MM.1S (cell line): ENCODE results near the gene SARS1.

ENCODE experiments used
- EZH2 ChIP-seq: fragments of 300-600 bp; sonication (generic); optimal IDR thresholded peaks from 2 replicates; pipeline ENCODE3; 2017; ENCODE audit warnings: low read depth, mild to moderate bottlenecking, antibody characterized with exemption, low read length, mixed read lengths
- TF ChIP-seq, protein P1 (sequence below): fragments of 300-600 bp; sonication (generic); IDR thresholded peaks from 2 replicates; pipeline ENCODE4 v1.5.1; 2016; ENCODE audit warnings: antibody characterized with exemption, low read length, mixed read lengths

DNA sequence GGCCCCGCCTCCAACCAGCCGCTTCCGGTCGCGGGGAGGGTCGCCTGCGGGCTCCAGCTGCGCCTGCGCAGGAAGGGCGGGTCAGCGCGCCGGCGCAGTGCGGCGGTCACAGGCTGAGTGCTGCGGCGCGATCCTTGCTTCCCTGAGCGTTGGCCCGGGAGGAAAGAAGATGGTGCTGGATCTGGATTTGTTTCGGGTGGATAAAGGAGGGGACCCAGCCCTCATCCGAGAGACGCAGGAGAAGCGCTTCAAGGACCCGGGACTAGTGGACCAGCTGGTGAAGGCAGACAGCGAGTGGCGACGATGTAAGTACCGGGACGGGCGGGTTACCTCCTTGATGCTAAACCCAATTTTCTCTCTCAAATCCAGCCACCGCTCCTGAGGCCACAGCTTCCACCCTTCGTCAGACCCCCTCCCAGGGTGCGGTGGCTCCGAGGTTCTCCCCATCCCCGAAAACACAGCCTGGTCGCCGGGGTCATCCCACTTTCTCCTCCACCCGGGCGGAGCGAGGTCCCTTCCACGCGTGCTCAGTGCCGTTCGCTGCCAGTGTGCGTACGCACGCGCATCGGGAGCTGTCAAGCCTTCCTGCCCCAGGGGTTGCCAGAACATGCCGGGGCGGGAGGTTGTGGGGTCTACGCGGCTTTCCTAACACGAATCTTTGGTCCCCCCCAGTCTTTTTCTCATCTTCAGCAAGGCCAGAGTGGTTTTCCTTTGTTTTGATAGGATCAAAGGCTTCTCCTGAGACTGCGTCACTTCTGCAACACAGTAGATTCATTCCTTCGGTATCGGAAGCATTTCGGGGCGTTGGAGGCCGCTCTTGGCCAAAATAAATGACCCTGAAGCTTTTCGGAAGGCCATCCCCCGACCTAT, at the start of gene SARS1:
- TF ChIP-seq, protein P1, sequence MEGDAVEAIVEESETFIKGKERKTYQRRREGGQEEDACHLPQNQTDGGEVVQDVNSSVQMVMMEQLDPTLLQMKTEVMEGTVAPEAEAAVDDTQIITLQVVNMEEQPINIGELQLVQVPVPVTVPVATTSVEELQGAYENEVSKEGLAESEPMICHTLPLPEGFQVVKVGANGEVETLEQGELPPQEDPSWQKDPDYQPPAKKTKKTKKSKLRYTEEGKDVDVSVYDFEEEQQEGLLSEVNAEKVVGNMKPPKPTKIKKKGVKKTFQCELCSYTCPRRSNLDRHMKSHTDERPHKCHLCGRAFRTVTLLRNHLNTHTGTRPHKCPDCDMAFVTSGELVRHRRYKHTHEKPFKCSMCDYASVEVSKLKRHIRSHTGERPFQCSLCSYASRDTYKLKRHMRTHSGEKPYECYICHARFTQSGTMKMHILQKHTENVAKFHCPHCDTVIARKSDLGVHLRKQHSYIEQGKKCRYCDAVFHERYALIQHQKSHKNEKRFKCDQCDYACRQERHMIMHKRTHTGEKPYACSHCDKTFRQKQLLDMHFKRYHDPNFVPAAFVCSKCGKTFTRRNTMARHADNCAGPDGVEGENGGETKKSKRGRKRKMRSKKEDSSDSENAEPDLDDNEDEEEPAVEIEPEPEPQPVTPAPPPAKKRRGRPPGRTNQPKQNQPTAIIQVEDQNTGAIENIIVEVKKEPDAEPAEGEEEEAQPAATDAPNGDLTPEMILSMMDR, result no peak
- TF ChIP-seq EZH2, result no peak
